Liver (tissue), 9 donors: ENCODE measurements around the gene HGD. TPM values are rescaled to one million over a fixed set of nuclear protein-coding genes. Genes with fewer than 3 reads are reported as not detected.

Experiments
- DNase-seq: peaks from one replicate; pipeline ENCODE4 v3.0.0-alpha.2; 2017; ENCODE audit warnings: low spot score
- H3K27ac ChIP-seq, 2 donors: one replicate each; pipeline ENCODE4 v1.7.0; 2013; ENCODE audit warnings: inconsistent platforms in 2 of 2, low read length in 2 of 2, control low read depth in 1 of 2, low read depth in 1 of 2, mild to moderate bottlenecking in 1 of 2
- H3K27me3 ChIP-seq, 4 donors: one replicate each; pipeline versions ENCODE4 v1.6.1 to v1.7.0; 2013; ENCODE audit warnings: low read length in 3 of 4, inconsistent platforms in 1 of 4, mild to moderate bottlenecking in 1 of 4, moderate library complexity in 1 of 4; ENCODE audit not compliant: control insufficient read depth in 4 of 4, insufficient read depth in 4 of 4
- H3K36me3 ChIP-seq, 4 donors: one replicate each; pipeline versions ENCODE4 v1.6.1 to v1.7.0; 2013; ENCODE audit warnings: low read length in 3 of 4, mild to moderate bottlenecking in 3 of 4, low read depth in 1 of 4, moderate library complexity in 1 of 4; ENCODE audit not compliant: control insufficient read depth in 4 of 4, insufficient read depth in 3 of 4
- H3K4me1 ChIP-seq, 4 donors: one replicate each; pipeline versions ENCODE4 v1.6.1 to v1.7.0; 2013; ENCODE audit warnings: low read length in 3 of 4, mild to moderate bottlenecking in 3 of 4, moderate library complexity in 1 of 4; ENCODE audit not compliant: control insufficient read depth in 4 of 4, insufficient read depth in 4 of 4
- H3K4me3 ChIP-seq, 3 donors: one replicate each; pipeline versions ENCODE4 v1.6.1 to v1.7.0; 2013; ENCODE audit warnings: low read length in 3 of 3, control low read depth in 1 of 3, low read depth in 1 of 3, mild to moderate bottlenecking in 1 of 3
- H3K9ac ChIP-seq, 2 donors: one replicate each; pipeline ENCODE4 v1.7.0; 2013; ENCODE audit warnings: low read length in 2 of 2, mild to moderate bottlenecking in 2 of 2, moderate library complexity in 2 of 2, control low read depth in 1 of 2, low read depth in 1 of 2
- H3K9me3 ChIP-seq, 4 donors: one replicate each; pipeline versions ENCODE4 v1.6.1 to v1.7.0; 2013; ENCODE audit warnings: low read length in 3 of 4; ENCODE audit not compliant: control insufficient read depth in 4 of 4
- EGR1 ChIP-seq, 2 donors: IDR thresholded peaks; 2 replicates each; pipeline ENCODE4 v1.6.1; 2016 to 2018; ENCODE audit warnings: antibody characterized with exemption in 2 of 2, low read depth in 2 of 2
- FOXA1 ChIP-seq: IDR thresholded peaks from 2 replicates; pipeline ENCODE4 v1.6.1; 2016; ENCODE audit warnings: antibody characterized with exemption
- FOXA2 ChIP-seq: IDR thresholded peaks from 2 replicates; pipeline ENCODE4 v1.6.1; 2016; ENCODE audit warnings: antibody characterized with exemption
- GABPA ChIP-seq, 2 donors: IDR thresholded peaks in 1 of 2; conservative IDR thresholded peaks in 1 of 2; 2 replicates each; pipeline ENCODE4 v1.6.1; 2016; ENCODE audit warnings: antibody characterized with exemption in 2 of 2, mild to moderate bottlenecking in 1 of 2, moderate library complexity in 1 of 2
- HNF4A ChIP-seq, 2 donors: conservative IDR thresholded peaks; 2 replicates each; pipeline ENCODE4 v1.6.1; 2016; ENCODE audit warnings: antibody characterized with exemption in 2 of 2, mild to moderate bottlenecking in 2 of 2
- HNF4G ChIP-seq: IDR thresholded peaks from 2 replicates; pipeline ENCODE4 v1.6.1; 2016; ENCODE audit warnings: antibody characterized with exemption
- JUND ChIP-seq, 2 donors: IDR thresholded peaks; 2 replicates each; pipeline ENCODE4 v1.6.1; 2016; ENCODE audit warnings: antibody characterized with exemption in 2 of 2
- NR2F2 ChIP-seq: IDR thresholded peaks from 2 replicates; pipeline ENCODE4 v1.6.1; 2016; ENCODE audit warnings: antibody characterized with exemption
- RAD21 ChIP-seq, 2 donors: IDR thresholded peaks; 2 replicates each; pipeline ENCODE4 v1.6.1; 2016; ENCODE audit warnings: antibody characterized with exemption in 2 of 2, mild to moderate bottlenecking in 2 of 2
- RXRA ChIP-seq, 2 donors: IDR thresholded peaks; 2 replicates each; pipeline ENCODE4 v1.6.1; 2017 to 2018; ENCODE audit warnings: antibody characterized with exemption in 2 of 2, mild to moderate bottlenecking in 1 of 2
- SP1 ChIP-seq: IDR thresholded peaks from 2 replicates; pipeline ENCODE4 v1.6.1; 2018; ENCODE audit warnings: antibody characterized with exemption, mild to moderate bottlenecking
- TAF1 ChIP-seq: conservative IDR thresholded peaks from 2 replicates; pipeline ENCODE4 v1.6.1; 2016; ENCODE audit warnings: antibody characterized with exemption, mild to moderate bottlenecking
- YY1 ChIP-seq: IDR thresholded peaks from 2 replicates; pipeline ENCODE4 v1.6.1; 2016; ENCODE audit warnings: antibody characterized with exemption, mild to moderate bottlenecking
- WGBS: extraction: QIAGEN DNeasy Blood & Tissue Kit; methylation state at CpG from one replicate; pipeline ENCODE4 v1.1.7; 2013; 5-methylcytosine and 5-hydroxymethylcytosine counted together
- polyA plus RNA-seq, 2 donors: library from polyadenylated mRNA; stranded (reverse) in 1 of 2; unstranded in 1 of 2; fragments of 200-250 nt in 1 of 2; fragments of >200 nt in 1 of 2; fragmentation: Nextera tagmentation in 1 of 2; extraction: Ambion mirVana in 1 of 2; gene quantifications; one replicate each; pipeline versions ENCODE4 v1.2.1 to v1.2.3, GENCODE V29; 2013 to 2015
- total RNA-seq, 2 donors: library from RNA; depleted of rRNA; stranded (reverse); fragments of >200 nt; gene quantifications; one replicate each; pipeline ENCODE4 v1.2.3, GENCODE V29; 2014
- TF ChIP-seq, protein P1 (sequence below): fragments of 150-350 bp; IDR thresholded peaks from 2 replicates; pipeline ENCODE4 v1.5.1; 2017; ENCODE audit warnings: improper control_type of control experiment, low read depth, low read length; ENCODE audit not compliant: missing input control
- TF ChIP-seq, protein P2 (sequence below): IDR thresholded peaks from 2 replicates; pipeline ENCODE4 v1.6.1; 2016; ENCODE audit warnings: antibody characterized with exemption
- TF ChIP-seq, protein P3 (sequence below): IDR thresholded peaks from 2 replicates; pipeline ENCODE4 v1.6.1; 2016; ENCODE audit warnings: antibody characterized with exemption
- TF ChIP-seq, protein P4 (sequence below): IDR thresholded peaks from 2 replicates; pipeline ENCODE4 v1.6.1; 2016; ENCODE audit warnings: antibody characterized with exemption, mild to moderate bottlenecking
- donor health status: healthy.
- donor health status: healthy.
- donor health status: healthy.
- donor health status: healthy.
- donor health status: healthy.

Gene HGD
- total and polyA plus RNA-seq, 4 donors: 83.5 to 326 (median 246) TPM

DNA sequence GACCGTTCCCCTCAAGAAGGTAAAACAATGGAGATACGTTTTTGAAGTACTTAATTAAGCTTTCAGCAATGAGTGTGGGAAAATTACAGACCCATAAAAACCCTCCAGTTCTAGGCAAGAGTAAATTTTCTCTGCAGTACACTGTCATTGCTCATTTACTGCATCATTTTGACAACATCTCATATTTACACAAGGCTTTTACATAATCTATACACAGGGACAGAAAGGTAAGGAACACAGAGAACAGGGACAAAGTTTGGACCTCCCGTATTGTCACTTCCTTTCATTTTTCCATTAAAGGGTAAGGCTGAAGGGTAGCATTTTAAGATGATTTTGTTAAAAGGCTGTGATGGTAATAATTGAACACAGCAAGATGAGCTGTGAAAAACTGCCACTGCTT is 7.4 kb upstream of the HGD start:
- no peak overlapping the region for H3K27ac ChIP-seq
- H3K27me3 ChIP-seq: no peaks in the 10 kb centered on the region
- H3K36me3 ChIP-seq: no peaks in the 10 kb centered on the region
- no peaks in the 10 kb centered on the region for H3K9me3 ChIP-seq
- DNase-seq: no peak
- H3K4me1 ChIP-seq: peaks cover 0 to 13% (median 6%) of the 10 kb centered on the region in 4 donors
- 65% methylated on average over 3 of the region's 3 CpGs for WGBS
- H3K9ac ChIP-seq: no peak overlapping the region
- TF ChIP-seq, protein P1, sequence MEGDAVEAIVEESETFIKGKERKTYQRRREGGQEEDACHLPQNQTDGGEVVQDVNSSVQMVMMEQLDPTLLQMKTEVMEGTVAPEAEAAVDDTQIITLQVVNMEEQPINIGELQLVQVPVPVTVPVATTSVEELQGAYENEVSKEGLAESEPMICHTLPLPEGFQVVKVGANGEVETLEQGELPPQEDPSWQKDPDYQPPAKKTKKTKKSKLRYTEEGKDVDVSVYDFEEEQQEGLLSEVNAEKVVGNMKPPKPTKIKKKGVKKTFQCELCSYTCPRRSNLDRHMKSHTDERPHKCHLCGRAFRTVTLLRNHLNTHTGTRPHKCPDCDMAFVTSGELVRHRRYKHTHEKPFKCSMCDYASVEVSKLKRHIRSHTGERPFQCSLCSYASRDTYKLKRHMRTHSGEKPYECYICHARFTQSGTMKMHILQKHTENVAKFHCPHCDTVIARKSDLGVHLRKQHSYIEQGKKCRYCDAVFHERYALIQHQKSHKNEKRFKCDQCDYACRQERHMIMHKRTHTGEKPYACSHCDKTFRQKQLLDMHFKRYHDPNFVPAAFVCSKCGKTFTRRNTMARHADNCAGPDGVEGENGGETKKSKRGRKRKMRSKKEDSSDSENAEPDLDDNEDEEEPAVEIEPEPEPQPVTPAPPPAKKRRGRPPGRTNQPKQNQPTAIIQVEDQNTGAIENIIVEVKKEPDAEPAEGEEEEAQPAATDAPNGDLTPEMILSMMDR: no peak
- TF ChIP-seq TAF1: peak; percentile 38
- TF ChIP-seq HNF4A (conservative IDR thresholded peaks at IDR 0.05): peak; percentile 59 to 66
- TF ChIP-seq RAD21 (IDR thresholded peaks at IDR 0.05): peak; percentile 14 to 26
- no peak for TF ChIP-seq JUND (IDR thresholded peaks at IDR 0.05)
- TF ChIP-seq GABPA (IDR thresholded peaks at IDR 0.05 in 1 of 2, conservative IDR thresholded peaks at IDR 0.05 in 1 of 2): no peak
- peak; percentile 34 to 64 for TF ChIP-seq RXRA (IDR thresholded peaks at IDR 0.05)
- TF ChIP-seq HNF4G: no peak
- TF ChIP-seq, protein P2, sequence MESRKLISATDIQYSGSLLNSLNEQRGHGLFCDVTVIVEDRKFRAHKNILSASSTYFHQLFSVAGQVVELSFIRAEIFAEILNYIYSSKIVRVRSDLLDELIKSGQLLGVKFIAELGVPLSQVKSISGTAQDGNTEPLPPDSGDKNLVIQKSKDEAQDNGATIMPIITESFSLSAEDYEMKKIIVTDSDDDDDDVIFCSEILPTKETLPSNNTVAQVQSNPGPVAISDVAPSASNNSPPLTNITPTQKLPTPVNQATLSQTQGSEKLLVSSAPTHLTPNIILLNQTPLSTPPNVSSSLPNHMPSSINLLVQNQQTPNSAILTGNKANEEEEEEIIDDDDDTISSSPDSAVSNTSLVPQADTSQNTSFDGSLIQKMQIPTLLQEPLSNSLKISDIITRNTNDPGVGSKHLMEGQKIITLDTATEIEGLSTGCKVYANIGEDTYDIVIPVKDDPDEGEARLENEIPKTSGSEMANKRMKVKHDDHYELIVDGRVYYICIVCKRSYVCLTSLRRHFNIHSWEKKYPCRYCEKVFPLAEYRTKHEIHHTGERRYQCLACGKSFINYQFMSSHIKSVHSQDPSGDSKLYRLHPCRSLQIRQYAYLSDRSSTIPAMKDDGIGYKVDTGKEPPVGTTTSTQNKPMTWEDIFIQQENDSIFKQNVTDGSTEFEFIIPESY: no peak
- TF ChIP-seq, protein P3, sequence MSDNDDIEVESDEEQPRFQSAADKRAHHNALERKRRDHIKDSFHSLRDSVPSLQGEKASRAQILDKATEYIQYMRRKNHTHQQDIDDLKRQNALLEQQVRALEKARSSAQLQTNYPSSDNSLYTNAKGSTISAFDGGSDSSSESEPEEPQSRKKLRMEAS: no peak
- peak; percentile 79 for TF ChIP-seq SP1
- TF ChIP-seq, protein P4, sequence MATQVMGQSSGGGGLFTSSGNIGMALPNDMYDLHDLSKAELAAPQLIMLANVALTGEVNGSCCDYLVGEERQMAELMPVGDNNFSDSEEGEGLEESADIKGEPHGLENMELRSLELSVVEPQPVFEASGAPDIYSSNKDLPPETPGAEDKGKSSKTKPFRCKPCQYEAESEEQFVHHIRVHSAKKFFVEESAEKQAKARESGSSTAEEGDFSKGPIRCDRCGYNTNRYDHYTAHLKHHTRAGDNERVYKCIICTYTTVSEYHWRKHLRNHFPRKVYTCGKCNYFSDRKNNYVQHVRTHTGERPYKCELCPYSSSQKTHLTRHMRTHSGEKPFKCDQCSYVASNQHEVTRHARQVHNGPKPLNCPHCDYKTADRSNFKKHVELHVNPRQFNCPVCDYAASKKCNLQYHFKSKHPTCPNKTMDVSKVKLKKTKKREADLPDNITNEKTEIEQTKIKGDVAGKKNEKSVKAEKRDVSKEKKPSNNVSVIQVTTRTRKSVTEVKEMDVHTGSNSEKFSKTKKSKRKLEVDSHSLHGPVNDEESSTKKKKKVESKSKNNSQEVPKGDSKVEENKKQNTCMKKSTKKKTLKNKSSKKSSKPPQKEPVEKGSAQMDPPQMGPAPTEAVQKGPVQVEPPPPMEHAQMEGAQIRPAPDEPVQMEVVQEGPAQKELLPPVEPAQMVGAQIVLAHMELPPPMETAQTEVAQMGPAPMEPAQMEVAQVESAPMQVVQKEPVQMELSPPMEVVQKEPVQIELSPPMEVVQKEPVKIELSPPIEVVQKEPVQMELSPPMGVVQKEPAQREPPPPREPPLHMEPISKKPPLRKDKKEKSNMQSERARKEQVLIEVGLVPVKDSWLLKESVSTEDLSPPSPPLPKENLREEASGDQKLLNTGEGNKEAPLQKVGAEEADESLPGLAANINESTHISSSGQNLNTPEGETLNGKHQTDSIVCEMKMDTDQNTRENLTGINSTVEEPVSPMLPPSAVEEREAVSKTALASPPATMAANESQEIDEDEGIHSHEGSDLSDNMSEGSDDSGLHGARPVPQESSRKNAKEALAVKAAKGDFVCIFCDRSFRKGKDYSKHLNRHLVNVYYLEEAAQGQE: peak; percentile 53
- peak; percentile 90 for TF ChIP-seq FOXA2
- peak; percentile 54 for TF ChIP-seq YY1
- no peak for TF ChIP-seq EGR1 (IDR thresholded peaks at IDR 0.05; ENCODE audit: low read depth in 2 of 2)
- peak; percentile 87 for TF ChIP-seq FOXA1
- H3K4me3 ChIP-seq: no peak overlapping the region

DNA sequence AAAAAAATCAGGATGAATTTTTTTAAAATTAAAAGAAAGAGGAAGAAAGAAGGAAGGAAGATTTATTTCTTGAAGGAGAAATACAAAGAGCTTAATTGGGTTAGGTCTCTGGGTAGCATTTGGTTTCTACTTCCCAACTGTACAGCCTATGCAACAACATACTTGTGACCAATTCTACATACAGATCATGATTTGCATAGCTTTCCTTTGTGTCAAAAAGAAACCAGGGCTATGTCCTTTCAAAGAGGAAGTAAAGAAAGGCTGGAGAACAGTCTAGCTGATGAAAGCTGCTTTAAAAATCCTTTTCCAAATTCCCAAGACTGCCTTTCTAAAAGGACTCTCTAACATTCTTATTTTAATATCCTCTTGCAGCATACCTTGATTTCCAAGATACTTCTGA is 6.1 kb upstream of the HGD start:
- Histone ChIP-seq H3K9ac (no peak overlapping the region), H3K27me3 (no peaks in the 10 kb centered on the region), H3K4me1 (peaks cover 6 to 16% (median 9%) of the 10 kb centered on the region in 4 donors), H3K27ac (no peak overlapping the region), H3K36me3 (no peaks in the 10 kb centered on the region), H3K9me3 (no peaks in the 10 kb centered on the region), H3K4me3 (no peak overlapping the region)
- no peak for DNase-seq
- TF ChIP-seq SP1: no peak
- no peak for TF ChIP-seq EGR1 (IDR thresholded peaks at IDR 0.05; ENCODE audit: low read depth in 2 of 2)
- TF ChIP-seq FOXA1: no peak
- TF ChIP-seq FOXA2: no peak
- TF ChIP-seq HNF4G: no peak
- no peak for TF ChIP-seq TAF1
- TF ChIP-seq NR2F2: no peak
- TF ChIP-seq, protein P4: no peak
- TF ChIP-seq, protein P2: no peak
- TF ChIP-seq JUND (IDR thresholded peaks at IDR 0.05): no peak
- TF ChIP-seq HNF4A (conservative IDR thresholded peaks at IDR 0.05): no peak
